Stimulated activated CD4-positive, alpha-beta T cell treated with anti-CD3 and anti-CD28 coated beads, Interleukin-2, amount 100 ng/mL, for 24 hours (primary cell): Measurements from ENCODE around the gene SCN4B.

Source experiments
- DNase-seq, 2 donors: peaks; one replicate each; pipeline ENCODE4 v3.0.0-alpha.2; 2020

Gene SCN4B

DNA sequence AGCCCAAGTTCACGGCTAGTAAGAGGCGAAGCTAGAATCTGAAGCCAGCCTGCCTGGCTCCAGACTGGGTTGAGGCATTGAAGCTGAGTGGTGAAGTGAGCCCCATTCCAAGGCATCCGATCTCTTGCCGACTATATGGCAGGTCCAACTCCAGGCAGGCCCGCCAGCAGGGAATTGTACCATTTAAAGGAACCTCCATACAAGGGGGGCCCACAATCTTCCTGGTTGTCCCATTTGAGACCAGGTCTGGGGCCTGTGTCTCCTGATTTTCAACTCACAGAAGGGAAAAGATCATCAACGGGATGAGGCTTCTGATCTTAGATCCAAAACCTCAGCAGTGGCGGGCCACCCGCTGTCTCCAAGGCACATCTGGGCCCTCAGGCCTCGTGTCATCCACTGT is 19.7 kb upstream of the SCN4B start:
- DNase-seq = no peak

DNA sequence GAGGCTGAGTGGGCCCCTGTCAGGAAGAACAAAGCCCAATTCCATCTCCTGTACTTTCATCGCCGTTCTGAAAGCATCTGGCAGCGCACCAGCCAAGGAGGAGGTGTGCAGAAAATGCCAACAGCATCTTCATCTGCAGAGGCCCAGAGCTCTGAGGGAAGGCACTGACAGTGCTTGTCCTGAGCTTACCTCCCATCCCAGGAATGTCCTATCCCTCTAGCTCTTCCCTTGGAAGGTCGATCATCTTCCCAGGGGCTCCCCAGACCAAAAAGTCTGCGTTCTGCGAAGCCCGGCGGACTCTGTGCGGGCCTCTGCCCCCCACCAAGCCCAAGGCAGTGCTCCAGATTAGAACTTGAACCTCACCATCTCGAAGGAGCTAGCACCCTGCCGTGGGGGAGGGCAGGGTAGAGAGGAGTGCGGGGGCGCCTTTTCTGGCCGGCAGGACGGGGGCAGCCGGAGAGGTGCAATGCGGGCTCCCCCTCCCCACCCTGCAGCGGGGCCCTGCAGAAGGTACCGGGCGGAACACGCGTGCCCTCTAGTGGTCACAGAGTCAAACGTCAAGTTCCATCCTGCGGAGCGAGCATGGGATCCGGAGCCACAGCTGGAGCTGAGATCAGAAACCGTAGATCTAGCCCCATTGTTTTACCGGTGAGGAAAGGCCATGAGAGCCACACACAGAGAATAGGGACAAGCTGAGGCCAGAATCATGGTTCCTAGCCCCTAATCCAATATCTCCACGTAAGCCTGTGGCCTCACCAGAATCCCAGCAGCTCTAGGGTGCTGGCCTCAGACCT is 18.8 kb upstream of the SCN4B start:
- DNase-seq = peak; percentile 79 to 80

DNA sequence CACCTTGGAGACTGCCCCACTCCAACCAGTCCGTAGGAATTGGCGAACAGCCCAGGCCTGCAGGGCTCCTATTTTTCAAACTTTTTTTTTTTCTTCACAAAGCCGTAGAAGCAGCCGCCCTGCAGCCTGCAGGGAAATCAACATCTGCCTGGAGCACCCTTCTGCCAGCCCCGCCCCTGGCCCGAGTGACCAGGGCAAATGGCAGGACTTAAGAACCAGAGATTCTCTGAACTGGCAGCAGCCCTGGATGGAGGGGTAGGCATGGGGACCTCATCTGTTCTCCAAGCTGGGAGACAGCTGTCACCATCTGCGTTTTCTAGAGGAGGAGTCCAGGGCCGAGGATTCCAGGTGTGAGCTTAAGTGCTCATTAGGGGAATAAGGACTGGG is 18.3 kb upstream of the SCN4B start:
- DNase-seq = no peak

DNA sequence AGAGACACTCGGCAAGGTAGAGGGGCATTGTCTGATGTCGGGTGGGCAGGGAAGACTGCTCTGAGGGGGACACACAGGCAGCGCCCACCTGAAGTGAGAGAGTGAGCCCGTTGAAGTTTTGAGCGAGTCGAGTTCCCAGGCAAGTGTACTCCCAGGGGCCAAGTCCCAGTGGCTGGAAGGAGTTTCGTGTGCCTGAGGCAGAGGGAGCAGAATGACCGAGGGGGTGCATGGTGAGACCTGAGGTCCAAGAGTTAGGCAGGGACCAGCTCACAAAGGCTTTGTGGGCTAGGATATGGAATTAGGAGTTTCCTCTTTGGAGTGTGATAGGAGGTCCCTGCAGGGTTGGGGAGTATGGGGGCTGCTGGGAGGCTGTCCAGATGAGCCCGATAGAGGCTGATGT is 17.6 kb upstream of the SCN4B start:
- DNase-seq = no peak

- no peak for DNase-seq
These were observed 16.9 kb upstream of the SCN4B start for GRCh38 chr11:118169300-118170140.

- no peak for DNase-seq
These were observed 16.1 kb upstream of the SCN4B start for GRCh38 chr11:118168751-118169150.

GRCh38 chr11:118168316-118168715 is 15.7 kb upstream of the SCN4B start:
- DNase-seq = no peak

DNA sequence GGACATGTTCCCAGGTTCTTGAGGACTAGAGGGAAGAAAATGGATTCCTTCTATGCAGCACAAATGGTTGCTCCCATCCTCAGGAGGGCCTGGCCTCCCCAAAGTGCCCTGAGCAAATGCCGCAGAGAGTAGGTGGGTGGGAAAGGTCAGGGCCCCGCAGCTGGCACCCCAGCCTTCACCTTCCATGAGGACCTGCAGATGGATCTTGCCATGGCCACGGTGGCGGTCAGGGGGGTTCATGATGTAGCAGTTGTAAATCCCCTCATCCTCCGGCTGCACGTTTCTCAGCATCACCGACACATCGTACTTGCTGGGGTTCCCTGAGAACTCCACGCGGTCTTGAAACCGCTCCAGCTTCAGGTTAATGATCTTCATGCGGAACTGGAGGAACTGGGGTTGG is 15.3 kb upstream of the SCN4B start:
- no peak for DNase-seq

DNA sequence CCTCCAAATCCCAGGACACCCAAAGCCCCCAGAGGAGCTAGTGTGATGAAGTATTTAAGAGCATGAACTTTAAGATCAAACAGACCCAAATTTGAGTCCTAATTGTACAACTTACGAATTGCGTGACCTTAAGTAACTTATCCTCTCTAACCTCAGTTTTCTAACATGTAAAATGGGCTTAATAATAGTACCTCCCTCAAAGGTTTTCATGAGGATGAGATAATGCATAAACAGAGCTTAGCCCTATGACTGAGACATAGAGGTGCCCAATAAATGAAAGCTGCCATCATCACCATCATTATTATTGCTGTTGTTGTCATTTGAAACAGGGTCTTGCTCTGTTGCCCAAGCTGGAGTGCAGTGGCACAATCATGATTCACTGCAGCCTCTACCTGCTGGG is 14.6 kb upstream of the SCN4B start:
- DNase-seq = no peak

GRCh38 chr11:118166641-118167040 is 14.0 kb upstream of the SCN4B start:
- no peak for DNase-seq

DNA sequence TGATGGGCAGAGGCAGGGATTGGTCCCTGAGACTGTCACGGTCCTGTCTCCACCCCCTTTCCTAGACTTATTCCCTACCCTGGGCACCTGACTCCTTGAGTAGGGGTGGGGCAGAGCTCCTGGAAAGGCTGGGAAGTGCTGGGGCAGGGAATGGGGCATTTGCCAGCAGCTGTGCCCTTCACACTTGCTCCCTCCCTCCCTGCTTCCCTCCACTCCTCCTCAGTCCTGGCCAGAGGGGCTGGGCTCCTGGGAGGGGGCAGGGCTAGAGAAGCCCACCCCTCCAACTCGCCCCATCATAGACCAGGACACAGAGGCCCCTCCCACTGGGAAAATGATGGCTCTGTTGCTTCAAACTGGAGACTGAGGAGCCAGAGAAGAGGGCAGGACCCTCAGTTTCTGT is 12.3 kb upstream of the SCN4B start:
- no peak for DNase-seq

- DNase-seq = no peak
These were observed 10.9 kb upstream of the SCN4B start for GRCh38 chr11:118163494-118163893.

GRCh38 chr11:118162846-118163245 is 10.2 kb upstream of the SCN4B start:
- no peak for DNase-seq

GRCh38 chr11:118161786-118162185 is 9.2 kb upstream of the SCN4B start:
- DNase-seq = no peak

- no peak for DNase-seq
These were observed 4.7 kb upstream of the SCN4B start for GRCh38 chr11:118157186-118157895.

DNA sequence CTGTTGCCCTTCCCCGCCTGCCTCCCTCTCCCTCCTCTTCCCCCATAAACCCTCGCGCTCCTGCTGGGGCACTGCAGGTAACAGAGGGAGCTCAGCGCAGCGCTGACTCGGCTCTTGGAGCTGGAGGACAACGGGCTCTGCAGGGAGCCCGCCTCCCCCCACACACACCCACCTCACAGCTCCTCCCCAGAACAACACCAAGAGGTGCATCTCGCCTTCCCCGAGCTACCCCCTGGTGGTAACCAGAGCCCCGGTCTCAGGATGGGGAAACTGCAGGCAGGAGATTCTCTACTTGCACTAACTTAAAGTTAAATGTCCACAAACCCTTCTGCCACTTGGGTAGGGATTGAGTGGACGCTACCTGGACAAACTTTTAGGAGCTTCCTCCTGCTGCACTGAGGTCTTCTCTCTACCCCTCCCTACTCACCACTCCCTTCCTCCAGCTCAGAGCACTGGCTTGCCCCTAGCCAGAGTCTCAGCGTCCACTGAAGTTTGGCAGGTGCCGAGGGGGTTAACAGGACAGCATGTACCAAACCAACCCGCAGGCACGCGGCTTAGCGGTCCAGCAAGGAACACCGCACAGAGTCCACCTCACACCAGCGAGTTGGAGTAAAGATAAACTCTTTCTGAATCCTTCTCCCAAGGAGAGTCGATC is 4.0 kb upstream of the SCN4B start:
- peak in 1 of 2 donors; percentile 21 for DNase-seq

DNA sequence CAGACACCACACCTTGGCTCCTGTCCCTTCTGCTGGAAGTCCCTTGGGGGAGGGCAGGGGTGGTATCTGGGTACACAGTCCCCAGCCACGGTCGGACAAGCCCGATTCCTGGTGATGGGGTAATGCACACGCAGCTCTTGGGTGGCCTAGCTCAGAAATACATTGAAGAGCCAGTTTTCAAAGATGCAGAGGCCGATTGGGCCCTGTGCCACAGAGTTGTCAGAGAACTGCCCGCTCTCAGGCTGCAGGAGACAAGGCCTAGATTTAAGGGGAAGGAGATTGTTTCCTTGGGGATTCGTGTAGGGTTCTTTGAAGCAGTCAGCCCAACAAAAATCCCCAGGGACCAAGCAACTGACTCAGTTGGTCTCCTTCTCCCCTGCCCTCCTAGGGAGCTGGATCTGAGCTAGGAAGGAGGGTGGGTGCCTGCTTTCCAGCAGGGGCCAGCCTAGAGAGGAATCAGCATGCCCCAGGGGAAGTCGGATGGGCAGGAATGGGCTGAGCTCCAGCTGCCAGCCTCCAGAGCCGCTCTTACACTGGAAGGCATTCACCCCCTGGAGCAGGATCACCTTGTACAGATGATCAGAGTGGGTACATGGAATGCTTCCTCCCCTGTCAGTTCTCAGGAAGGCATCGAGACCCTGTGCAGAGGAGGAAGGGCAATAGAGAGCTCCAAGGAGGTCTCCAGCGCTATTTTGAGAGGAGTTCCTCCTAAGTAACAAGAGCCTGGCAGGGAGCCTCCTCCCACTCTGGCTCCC is 3.3 kb upstream of the SCN4B start:
- no peak for DNase-seq

GRCh38 chr11:118154641-118155040 is 2.0 kb upstream of the SCN4B start:
- DNase-seq = no peak

DNA sequence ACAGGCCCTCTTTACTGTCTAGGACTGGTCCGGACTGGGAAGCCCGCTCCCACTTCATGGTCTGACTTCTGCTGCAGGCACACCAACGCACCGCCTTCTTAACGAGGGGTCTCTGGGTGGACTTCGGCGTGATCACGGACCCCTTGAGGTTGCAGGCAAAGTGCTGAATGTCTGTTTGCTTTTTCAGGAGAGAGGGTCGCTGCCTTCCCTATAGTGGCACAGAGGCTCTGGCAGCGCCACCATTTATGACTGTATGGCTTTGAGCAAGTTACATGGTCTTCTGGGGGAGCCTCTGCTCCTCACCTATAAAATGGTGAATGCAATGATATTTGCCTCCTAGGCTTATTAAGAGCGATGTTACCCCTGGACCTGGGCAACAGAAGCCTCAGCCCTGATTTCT is 1.4 kb upstream of the SCN4B start:
- no peak for DNase-seq

DNA sequence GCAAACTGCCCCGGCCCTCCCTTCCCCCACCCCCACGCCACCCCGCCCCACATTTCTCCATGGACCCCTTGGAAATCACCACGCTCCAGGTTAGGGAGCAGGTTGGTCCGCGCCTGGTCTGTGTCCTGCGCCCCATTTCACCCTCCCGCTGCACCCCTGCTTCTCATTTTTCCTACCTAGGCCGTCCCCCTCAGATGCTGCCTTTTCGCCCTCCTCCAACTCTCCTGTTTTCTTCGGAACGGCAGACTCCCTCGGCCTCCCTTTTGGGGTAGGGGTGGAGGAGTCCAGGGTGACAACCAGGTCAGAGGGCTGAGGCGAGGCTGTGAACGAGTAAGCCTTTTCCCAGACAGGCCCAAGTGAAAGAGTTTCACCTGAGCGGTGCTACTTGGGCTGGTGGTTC is 893 bp upstream of the SCN4B start:
- no peak for DNase-seq

DNA sequence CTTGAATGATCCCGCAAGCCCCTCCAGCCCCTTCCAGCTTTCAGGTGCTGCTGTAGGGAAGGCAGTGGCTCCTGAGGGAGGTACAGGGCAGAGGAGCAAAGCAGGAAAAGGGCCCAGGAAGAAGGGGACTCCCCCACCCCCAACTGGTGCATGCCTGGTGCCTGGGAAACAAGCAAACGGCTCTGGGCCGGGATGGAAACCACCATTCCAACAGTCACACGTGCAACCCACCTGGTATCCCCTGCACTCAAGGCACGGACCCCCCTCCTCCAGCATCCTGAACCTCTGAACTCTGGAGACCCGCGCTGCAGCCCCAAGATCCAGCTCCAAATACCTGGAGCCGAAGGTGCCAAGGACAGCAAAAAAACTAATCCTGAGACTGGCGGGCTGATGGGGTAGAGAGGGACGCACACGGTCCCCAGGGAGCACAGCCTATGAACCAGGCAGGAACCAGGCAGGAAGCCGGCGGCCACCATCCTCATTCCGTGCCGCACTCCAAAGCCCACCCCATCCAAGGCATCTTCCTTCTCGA is 537 bp downstream of the SCN4B start:
- DNase-seq = no peak

DNA sequence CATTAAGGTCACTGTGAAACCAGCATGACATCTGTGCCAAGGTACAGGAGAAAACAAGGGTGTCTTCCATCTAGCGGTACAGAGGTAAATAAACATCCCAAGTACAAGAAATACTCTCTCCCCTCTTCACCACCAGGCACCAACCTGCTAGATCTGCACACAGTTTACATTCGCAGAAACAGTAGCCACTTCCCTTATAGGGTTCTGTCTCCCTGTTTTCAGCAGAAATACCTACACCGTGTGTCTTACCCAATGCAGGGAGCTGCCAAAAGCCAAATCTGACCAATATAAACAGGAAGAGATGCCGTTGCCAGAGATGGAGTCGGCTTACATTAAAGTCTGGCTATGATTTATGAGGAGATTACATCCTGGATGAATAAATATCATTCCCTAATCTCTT is 1.2 kb downstream of the SCN4B start:
- DNase-seq = no peak
